GM21528 (cell line): ENCODE data around the gene GHRL.

Experiments
- ATAC-seq: cut with Tn5 transposase; IDR thresholded peaks from one replicate; pipeline ENCODE4 v1.9.1; 2021; ENCODE audit warnings: mild to moderate bottlenecking, moderate library complexity; ENCODE audit not compliant: unreplicated experiment, low FRiP score

The GHRL gene

GRCh38 chr3:10328460-10329071 lies 35.8 kb upstream of the GHRL start:
- ATAC-seq: no peak

GRCh38 chr3:10327592-10327991 lies 34.8 kb upstream of the GHRL start:
- no peak for ATAC-seq

GRCh38 chr3:10322352-10322710 lies 29.6 kb upstream of the GHRL start:
- no peak for ATAC-seq

GRCh38 chr3:10321630-10322351 lies 29.0 kb upstream of the GHRL start:
- ATAC-seq: no peak

GRCh38 chr3:10320320-10320677 lies 27.6 kb upstream of the GHRL start:
- ATAC-seq: no peak

- ATAC-seq: no peak
Observed at GRCh38 chr3:10319804-10320203, 27.1 kb upstream of the GHRL start.

- ATAC-seq: no peak
Observed at GRCh38 chr3:10319251-10319650, 26.5 kb upstream of the GHRL start.

- ATAC-seq: no peak
Observed at GRCh38 chr3:10317961-10318350, 25.2 kb upstream of the GHRL start.

- ATAC-seq: no peak
Observed at GRCh38 chr3:10317311-10317960, 24.7 kb upstream of the GHRL start.

GRCh38 chr3:10315771-10316344 lies 23.1 kb upstream of the GHRL start:
- no peak for ATAC-seq

- no peak for ATAC-seq
Observed at GRCh38 chr3:10315101-10315500, 22.4 kb upstream of the GHRL start.

GRCh38 chr3:10312861-10313260 lies 20.1 kb upstream of the GHRL start:
- ATAC-seq: no peak

- ATAC-seq: no peak
Observed at GRCh38 chr3:10312391-10312790, 19.6 kb upstream of the GHRL start.

GRCh38 chr3:10311710-10312109 lies 19.0 kb upstream of the GHRL start:
- ATAC-seq: no peak

- no peak for ATAC-seq
Observed at GRCh38 chr3:10310578-10310977, 17.8 kb upstream of the GHRL start.

- no peak for ATAC-seq
Observed at GRCh38 chr3:10309736-10310135, 17.0 kb upstream of the GHRL start.

GRCh38 chr3:10308678-10309077 lies 15.9 kb upstream of the GHRL start:
- no peak for ATAC-seq

GRCh38 chr3:10306156-10306555 lies 13.4 kb upstream of the GHRL start:
- ATAC-seq: no peak

GRCh38 chr3:10305331-10305902 lies 12.7 kb upstream of the GHRL start:
- no peak for ATAC-seq

GRCh38 chr3:10304905-10305304 lies 12.2 kb upstream of the GHRL start:
- no peak for ATAC-seq

- ATAC-seq: no peak
Observed at GRCh38 chr3:10303785-10304184, 11.0 kb upstream of the GHRL start.
